Embryonic facial prominence (tissue), 1 donor: Measurements from ENCODE around the gene MYO5C.
A peak's percentile ranks its signal among the peaks of the same experiment; 100 is the strongest.

Experiments used
- DNase-seq: peaks from one replicate; pipeline ENCODE4 v3.0.0-alpha.2; 2016; ENCODE audit errors: extremely low spot score

MYO5C gene

GRCh38 chr15:52277575-52277974, 18.0 kb downstream of the MYO5C start:
- no peak for DNase-seq

DNA sequence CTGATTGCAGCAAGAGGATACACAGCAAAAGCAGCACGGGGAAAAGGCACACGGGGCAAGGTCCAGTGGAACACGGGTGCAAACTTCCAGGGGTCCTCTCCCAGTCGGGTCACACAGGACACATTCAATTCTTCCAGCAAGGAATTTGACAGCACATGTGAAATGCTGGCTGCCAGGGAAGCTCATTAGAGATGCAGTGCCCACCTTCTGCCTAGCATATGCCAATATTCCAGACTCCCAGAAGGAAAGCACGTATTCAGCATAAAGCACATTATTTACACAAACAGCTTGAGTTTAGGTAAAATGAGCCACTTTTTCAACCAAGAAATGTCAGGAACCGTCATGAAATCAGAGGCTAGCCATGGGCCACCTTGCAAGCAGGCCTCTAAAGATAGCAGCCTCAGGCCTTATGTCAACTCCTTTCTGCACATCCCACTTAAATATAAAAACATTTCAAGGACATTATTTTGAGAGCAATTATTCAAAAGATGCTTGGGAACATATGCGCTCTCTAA, 19.3 kb downstream of the MYO5C start:
- DNase-seq = no peak

DNA sequence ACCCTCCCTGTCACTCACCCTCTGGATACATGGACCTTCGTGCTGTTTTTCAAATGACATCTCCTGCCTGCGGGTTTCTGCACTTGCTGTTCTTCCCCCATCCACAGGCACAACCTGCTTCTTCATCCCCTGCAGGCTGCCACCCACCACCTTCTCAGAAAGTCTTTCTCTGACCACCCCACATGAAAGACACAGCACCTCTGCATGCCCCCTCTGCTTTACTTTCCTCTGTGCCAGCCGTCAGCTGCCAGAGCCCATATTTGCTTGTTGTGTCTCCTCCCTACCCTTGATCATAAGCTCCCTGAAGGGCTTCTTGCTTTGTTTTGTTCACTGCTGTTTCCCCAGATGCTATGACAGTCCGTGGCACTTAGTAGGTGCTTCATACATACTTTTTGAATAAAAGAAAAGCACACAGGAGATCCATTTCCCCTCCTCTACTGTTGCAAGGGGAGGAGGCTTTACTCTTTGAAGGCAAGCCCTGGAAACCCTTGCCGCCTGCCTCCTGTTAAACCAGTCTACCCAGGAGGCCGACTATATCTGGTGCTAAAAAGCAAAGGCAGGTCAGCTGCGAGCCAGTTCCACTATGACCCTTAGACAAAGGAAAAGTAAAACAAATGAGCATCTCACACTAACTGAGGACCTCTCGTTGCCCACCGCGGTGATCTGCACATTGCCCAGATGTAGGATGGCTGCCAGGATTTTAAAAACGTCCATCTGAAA, 31.9 kb downstream of the MYO5C start:
- DNase-seq = no peak

- no peak for DNase-seq
Observed at GRCh38 chr15:52262364-52262763, 33.2 kb downstream of the MYO5C start.

GRCh38 chr15:52261498-52262242, 33.9 kb downstream of the MYO5C start:
- DNase-seq = no peak

GRCh38 chr15:52261026-52261425, 34.6 kb downstream of the MYO5C start:
- no peak for DNase-seq

DNA sequence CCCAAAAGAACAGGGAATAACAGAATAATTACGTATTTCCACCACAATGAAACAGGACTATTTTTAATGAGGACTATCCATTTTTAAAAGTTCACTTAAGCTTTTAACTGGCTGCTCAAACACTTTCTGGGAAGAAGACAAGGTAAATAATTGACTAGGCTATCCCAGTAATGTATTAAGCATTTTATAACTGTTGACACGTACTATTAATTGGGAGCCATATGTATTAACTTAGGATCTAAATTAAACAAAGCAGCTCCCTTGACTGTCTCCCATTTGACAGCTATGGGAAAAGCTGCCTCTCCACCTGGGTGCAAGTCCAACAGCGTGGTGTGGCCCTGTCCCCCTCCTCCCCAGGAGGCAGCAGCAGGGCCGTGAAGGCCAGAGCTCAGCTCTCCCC, 36.1 kb downstream of the MYO5C start:
- no peak for DNase-seq

GRCh38 chr15:52258461-52258860, 37.1 kb downstream of the MYO5C start:
- no peak for DNase-seq

DNA sequence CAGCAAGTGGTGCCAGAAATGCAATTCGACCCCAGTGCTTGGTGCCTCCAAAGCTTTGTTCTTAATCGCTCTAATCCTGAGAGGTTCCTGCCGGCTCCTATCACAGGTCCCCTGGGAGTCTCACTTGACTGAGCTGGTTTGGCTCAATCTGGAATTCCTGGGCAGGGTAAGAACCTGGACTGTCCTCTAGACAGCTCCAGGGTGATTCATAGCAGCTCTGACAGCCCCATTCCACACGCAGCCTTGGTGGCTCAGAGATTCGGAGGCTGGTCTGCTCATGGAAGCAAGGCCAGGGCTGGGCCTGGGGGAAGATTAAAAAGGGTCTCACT, 37.9 kb downstream of the MYO5C start:
- no peak for DNase-seq

DNA sequence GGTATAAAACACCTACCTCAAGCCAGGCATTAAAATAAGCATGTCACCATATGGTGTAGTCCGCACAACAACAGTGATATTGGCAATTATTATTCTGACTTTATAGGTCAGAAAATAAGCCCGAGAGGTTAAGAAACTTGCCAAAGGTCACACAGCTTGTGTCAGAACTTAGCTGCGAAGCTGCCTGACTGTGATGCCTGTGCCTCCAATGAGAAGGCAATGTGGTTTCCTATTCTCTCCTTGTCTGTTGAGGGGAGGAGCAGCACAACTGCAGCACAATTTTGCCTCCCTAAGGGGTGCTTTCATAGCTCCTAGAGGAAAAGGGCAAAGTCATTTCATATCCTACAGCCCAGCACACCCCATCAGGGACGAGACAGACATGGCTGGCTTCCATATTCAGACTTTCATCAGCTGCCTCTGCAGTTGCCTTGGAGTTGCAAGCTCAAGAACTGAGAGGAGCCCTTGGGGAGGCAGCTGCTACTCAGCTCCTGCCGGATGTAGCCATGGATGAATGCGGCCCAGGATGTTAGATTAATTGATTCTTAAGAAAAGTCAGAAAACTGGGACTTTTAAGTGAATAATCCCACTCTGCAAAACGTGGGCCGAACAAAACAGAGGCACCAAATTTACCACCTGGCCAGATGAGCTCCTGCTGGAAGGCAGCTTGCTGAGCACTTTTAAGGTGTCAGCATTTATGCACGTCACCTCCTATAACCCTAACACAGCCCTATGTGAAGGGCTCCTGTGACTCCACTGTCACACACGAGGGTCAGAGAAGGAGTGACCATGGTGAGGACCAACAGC, 38.5 kb downstream of the MYO5C start:
- DNase-seq = no peak

GRCh38 chr15:52256366-52256765, 39.2 kb downstream of the MYO5C start:
- DNase-seq = peak; percentile 68

GRCh38 chr15:52255935-52256334, 39.7 kb downstream of the MYO5C start:
- no peak for DNase-seq

DNA sequence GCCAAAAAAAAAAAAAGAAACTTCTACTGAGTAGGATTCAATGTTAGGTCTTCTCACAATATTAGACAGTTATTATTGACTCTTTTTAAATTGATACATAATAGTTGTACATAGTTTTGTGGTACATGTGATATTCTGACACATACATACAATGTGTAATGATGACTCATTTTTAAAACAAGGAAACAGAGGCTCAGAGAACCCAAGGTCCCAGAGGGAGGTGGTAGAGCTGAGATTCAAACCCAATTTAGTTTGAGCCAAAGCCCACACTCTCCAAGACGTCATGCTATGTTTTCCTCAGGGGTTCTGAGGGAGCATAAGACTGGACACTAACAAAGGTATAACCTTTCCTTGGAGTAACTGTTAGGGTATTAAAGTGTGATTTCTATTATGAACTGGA, 40.6 kb downstream of the MYO5C start:
- no peak for DNase-seq

DNA sequence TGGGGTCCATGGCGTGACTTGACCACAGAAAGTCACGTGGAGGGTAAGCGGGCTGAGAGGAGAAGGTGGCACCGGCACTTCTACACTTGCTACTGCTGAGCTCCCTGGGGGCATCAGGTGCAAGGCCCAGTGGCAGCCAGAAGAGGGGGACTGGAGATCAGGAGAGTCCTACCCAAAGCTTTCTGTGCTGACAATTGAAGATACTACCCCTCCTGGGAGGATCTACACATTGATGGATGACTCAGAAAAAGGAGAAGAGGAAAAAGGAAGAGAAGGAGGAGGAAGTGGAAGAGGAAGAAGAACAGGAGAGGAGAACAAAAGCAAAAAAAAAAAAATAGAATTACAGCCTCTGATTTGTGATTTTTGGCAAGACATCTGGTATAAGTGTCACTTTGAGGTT, 41.2 kb downstream of the MYO5C start:
- no peak for DNase-seq

- DNase-seq = no peak
Observed at GRCh38 chr15:52252781-52253180, 42.8 kb downstream of the MYO5C start.

- no peak for DNase-seq
Observed at GRCh38 chr15:52251144-52251860, 44.3 kb downstream of the MYO5C start.

DNA sequence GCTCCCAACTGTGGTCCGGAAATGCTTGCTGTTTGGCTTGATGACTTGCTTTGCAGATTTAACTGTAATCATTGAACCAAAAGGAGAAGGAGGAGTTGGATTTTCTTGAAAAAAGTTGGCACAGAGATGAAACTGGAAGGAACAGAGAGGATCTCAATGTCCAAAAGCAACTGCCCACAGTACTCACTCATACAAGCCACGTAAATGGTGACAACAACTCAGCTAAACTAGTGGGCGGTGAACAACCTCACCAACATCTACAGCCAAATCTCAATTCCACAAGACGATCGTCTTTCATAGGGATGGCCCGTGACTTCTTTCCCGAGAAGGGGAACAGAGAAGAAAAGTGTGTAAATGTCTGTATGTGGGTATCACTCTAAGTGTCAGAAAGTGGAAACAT, 48.1 kb downstream of the MYO5C start:
- DNase-seq = no peak

DNA sequence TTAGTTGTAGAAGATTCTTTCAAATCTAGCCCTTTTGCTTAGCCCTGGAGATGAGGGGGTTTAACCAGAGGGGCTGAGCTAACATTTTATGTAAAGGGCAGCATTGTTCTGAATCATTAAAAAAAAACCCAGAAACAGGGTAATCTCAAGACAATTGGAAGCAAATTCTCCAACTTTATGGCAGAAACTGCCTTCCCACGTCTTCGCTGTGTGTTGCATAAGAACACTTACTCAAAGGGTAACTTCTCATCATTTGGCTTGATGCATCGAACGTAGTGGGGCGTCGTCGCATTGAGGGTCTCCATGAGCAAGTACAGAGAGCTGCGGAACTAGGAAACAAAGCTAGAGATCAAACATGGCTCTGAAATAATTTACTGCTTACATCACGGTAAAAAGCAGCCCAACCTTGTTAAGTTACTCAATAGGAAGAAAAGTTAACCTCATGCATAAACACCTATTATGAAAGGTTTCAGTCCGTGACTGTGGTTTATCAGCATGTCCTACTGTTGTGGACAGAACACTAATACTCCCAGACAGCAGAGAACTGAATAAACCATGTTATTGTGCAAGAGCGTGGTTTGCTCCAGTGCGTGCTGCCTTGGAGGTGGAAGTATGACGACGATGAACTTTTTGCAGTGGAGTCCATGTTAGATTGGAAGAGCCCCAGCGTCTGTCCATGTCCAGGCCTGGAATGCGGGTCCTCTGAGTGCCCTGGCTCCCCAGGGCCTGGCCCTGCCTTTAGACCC, 48.7 kb downstream of the MYO5C start:
- no peak for DNase-seq

DNA sequence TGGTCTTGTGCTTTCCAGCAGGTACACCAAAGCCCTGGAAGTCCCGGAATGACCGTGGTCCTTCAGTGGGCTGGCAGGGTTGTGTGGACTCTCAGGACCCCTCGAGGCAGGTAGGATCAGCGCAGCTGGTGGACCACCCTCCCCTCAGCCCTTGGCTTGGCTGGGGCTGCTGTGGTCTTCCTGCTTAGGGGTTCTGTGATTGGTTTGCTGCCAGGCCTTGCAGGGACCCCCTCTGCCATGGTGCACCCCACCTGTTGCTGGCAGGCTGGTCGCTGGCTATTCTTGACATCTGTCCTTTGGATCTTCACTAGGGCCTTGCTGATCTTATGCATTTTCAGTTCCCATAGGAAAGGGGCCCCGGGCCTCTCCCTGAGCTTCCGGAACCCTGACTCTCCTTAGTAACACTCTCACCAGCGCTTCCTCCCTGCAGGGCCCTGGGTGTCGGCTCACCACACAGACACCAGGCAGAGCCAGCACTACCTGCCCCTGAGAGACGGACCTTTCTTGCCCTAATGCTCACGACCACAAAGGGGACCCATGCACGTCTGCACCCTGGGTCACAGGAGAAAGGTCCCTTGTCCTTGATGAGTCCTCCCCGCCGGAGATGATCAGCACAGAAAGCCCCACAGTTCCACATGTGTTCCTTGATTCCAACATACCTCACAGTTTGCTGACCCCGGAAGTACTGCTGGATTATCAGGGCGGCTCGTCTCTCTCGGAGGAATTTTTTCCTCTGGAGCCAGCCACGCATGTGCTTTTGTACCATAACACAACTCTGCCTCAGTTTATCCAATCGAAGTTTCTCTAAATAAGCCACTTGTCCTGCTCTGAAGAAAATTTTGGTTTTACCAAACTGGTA, 51.7 kb downstream of the MYO5C start:
- no peak for DNase-seq

GRCh38 chr15:52243286-52243685, 52.3 kb downstream of the MYO5C start:
- no peak for DNase-seq
